Right lobe of liver (tissue), 4 donors: ENCODE data around the gene B3GAT1.

ENCODE experiments used
- POLR2A ChIP-seq: fragments of 450-650 bp; IDR thresholded peaks from one replicate; pipeline ENCODE4 v1.6.1; 2017; ENCODE audit warnings: antibody characterized with exemption, mild to moderate bottlenecking
- TF ChIP-seq, protein P1 (sequence below), 4 donors: fragments of 200-600 bp in 3 of 4; fragments of 450-650 bp in 1 of 4; IDR thresholded peaks; one replicate each; pipeline versions ENCODE4 v1.5.1 to v1.8.0; 2016 to 2022; ENCODE audit warnings: antibody characterized with exemption in 4 of 4, mild to moderate bottlenecking in 2 of 4
- donor health status: DM: no; HTN: no; CAD: no.
- donor health status: DM: no; HTN: no; CAD: no.
- donor health status: DM: no; HTN: yes; CAD: no.

DNA sequence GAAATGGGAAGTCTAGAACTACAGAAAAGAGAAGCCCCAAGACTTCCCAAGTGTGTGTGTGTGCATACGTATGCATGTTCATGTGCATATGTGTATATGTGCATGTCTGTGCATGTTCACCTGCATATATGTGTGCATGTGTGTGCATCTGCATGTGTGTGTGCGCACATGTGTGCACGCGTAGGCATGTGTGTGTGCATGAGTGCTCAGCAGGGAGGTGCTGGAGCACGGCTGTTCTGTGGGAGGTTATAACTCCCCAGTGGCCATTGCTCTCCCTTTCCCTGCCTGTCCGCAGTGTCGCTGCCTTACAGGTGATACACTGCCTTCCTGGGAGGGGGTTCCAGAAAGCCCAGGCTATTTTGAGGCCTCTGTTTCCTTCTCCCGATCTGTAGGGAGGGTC lies 29.8 kb downstream of the B3GAT1 start:
- TF ChIP-seq, protein P1, sequence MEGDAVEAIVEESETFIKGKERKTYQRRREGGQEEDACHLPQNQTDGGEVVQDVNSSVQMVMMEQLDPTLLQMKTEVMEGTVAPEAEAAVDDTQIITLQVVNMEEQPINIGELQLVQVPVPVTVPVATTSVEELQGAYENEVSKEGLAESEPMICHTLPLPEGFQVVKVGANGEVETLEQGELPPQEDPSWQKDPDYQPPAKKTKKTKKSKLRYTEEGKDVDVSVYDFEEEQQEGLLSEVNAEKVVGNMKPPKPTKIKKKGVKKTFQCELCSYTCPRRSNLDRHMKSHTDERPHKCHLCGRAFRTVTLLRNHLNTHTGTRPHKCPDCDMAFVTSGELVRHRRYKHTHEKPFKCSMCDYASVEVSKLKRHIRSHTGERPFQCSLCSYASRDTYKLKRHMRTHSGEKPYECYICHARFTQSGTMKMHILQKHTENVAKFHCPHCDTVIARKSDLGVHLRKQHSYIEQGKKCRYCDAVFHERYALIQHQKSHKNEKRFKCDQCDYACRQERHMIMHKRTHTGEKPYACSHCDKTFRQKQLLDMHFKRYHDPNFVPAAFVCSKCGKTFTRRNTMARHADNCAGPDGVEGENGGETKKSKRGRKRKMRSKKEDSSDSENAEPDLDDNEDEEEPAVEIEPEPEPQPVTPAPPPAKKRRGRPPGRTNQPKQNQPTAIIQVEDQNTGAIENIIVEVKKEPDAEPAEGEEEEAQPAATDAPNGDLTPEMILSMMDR (IDR thresholded peaks at IDR 0.05) = no peak
- TF ChIP-seq POLR2A = no peak
